GM12873 (cell line): ENCODE data around the gene CDK6.

ENCODE experiments used
- TF ChIP-seq, protein P1 (sequence below): IDR thresholded peaks from 2 replicates; pipeline ENCODE4 v1.5.1; 2012; ENCODE audit warnings: low read depth, mild to moderate bottlenecking, moderate library complexity, low read length, control low read depth; ENCODE audit not compliant: insufficient read depth; ENCODE audit errors: missing control alignments

CDK6 gene

DNA sequence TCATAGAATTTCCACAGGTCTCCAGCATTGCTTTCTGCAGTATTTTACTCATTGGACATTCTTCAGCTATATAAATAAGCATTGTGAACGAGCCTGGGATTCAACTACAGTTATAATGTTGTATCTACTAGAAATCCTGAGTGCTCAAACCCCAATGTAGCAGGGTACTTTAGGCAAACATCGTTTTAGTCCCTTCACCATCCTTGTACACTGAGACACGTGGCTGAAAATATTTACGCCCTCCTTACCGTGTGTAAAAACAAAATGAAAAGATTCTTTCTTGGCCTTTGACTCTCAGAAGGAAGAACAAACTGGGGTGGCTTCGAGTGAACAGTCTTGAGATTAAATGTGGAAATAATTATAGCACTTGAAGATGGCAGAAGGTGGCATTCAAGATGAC is 25.2 kb downstream of the CDK6 start:
- TF ChIP-seq, protein P1, sequence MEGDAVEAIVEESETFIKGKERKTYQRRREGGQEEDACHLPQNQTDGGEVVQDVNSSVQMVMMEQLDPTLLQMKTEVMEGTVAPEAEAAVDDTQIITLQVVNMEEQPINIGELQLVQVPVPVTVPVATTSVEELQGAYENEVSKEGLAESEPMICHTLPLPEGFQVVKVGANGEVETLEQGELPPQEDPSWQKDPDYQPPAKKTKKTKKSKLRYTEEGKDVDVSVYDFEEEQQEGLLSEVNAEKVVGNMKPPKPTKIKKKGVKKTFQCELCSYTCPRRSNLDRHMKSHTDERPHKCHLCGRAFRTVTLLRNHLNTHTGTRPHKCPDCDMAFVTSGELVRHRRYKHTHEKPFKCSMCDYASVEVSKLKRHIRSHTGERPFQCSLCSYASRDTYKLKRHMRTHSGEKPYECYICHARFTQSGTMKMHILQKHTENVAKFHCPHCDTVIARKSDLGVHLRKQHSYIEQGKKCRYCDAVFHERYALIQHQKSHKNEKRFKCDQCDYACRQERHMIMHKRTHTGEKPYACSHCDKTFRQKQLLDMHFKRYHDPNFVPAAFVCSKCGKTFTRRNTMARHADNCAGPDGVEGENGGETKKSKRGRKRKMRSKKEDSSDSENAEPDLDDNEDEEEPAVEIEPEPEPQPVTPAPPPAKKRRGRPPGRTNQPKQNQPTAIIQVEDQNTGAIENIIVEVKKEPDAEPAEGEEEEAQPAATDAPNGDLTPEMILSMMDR: no peak

DNA sequence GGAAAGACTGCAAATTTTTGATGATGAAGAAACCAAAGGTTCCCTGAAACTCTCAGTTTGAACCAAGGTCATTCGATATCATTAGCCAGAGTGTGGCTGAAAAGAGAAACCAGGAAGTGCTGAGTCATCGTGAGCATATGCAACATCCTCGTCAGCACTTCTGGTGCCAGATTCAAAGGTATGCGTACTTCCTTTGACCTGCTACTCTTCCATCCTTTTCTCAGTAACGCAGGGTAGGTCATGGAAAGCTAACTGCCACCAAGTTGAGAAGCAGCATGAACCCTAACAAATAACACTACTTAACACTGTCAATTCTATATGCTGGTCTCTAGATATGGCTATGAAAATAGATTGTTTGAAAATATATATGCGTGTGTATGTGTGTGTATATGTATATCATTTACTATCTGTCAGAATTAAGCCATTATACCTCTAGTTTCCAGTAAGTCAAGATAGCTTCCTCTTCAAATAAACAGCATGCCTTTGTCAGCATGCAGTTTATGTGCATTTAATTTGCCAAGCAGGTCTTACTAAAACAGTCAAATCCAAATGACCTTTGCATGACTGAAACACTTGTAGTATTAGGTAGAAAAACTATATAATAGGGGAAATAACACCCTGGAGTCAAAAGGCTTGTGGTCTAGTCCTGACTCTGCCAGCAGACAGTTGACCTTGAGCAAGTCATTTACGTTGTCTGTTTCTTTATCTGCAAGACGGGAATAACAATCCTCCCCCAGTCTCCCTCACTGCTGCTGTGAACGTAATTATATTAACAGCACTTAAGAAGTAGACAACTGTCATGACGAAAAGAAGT is 26.4 kb downstream of the CDK6 start:
- TF ChIP-seq, protein P1: no peak

DNA sequence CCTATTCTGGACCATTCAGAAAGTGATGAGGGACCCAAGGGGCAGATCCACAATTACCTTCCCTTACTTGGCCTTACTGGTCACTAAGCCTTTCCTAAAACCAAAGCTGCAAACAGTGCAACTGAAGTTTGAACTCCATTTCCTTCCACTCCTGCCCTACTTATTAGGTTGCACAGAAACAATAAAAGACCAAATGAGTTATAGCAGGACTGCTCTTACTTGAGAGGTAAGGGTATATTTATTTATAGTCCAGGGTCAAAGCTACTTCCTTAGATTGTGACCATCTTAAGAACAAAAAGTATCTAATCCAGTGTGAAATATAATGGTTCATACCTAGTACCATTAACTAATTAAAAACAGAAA is 27.0 kb downstream of the CDK6 start:
- TF ChIP-seq, protein P1: no peak

DNA sequence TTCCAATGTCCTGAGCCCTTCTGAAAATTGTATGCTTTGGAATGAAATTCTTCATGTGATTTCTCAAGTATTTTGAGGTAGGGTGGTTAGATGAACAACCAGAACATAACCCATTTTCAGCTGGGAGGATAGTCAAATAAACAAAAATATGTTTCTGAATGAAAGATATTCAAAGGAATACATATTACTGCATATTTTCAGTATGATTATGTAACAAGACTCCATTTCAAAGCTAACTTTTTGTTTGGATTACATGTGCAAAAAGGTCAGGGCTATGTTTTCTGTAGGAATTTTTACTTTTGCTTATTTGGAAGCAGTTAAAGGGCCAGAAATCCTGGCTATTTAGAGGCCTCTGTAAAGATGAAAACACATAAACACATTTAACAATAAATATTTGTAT is 27.7 kb downstream of the CDK6 start:
- TF ChIP-seq, protein P1: no peak

DNA sequence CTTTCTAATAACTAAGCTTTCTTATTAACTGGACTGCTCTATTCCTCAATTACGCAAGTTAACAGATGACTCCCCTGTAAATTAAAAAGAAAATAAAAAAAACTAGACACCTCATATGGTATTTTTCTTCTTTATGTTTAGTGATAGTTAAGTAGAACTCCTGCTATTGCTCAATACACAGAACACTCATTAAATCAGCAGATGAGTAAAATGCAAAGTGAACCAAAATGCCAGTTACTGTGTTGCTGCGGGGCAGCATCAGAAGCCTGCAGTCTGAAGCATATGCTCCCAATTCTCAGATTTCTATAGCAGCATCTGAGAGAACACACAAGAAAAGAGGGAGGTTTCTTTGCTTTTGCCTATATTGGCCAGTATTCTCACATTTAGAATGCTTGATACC is 28.4 kb downstream of the CDK6 start:
- TF ChIP-seq, protein P1: no peak

DNA sequence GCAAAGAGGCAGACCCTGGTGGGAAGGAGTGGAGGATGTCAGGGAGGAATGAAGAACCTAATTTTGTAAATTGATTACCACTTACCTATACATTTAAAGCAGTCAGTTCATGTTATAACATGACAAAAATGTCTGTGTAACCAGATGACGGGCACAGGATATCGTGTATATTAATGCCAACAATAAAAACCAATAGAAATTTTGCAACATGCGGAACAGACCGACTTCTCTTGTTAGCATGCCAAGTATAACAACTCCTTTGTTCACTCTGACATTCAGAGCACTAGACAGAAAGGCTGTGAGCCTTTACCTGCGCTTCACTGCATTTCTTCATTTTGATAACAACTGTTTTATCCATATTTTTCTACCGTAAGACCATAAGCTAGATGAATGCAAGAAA is 29.9 kb downstream of the CDK6 start:
- TF ChIP-seq, protein P1: no peak

DNA sequence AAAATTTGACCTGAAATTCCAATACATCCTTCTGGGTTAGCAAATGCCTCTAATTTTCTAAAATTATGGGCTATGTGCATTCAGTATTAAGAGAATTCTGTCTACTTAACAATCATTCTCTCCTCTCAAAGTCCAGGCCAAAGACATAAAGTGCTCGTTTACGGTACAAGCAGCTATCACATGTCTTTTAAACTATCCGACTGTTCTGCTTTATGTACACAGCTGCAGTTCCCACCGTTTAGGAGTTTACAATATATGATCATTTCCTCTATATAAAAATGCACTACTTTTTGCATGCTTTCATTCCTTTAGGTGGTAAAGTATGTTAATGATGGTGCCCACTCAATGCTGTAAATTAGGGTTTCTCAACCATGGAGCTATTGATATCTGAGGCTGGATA is 34.0 kb downstream of the CDK6 start:
- TF ChIP-seq, protein P1: no peak
